HepG2 (cell line): ENCODE measurements around the gene SLC13A3. TPM values are rescaled to one million over a fixed set of nuclear protein-coding genes. Genes with fewer than 3 reads are reported as not detected.

Source experiments
- ATF6 ChIP-seq: sonication (generic); formaldehyde crosslinking; conservative IDR thresholded peaks from 2 replicates; pipeline ENCODE4 v1.4.0; 2020; ENCODE audit warnings: missing genetic modification reagents
- HOXA9 ChIP-seq: sonication (generic); formaldehyde crosslinking; IDR thresholded peaks from 2 replicates; pipeline ENCODE4 v1.8.1; 2022; ENCODE audit warnings: missing genetic modification reagents, mild to moderate bottlenecking, moderate library complexity, borderline replicate concordance
- MEIS2 ChIP-seq: sonication (generic); formaldehyde crosslinking; IDR thresholded peaks from 2 replicates; pipeline ENCODE4 v1.9.0; 2021; ENCODE audit warnings: mild to moderate bottlenecking, missing genetic modification reagents
- PRDM15 ChIP-seq: sonication (generic); formaldehyde crosslinking; IDR thresholded peaks from 2 replicates; pipeline ENCODE4 v1.4.0; 2020; ENCODE audit warnings: missing genetic modification reagents
- SNAPC4 ChIP-seq: sonication (generic); formaldehyde crosslinking; IDR thresholded peaks from 2 replicates; pipeline ENCODE4 v1.4.0; 2020; ENCODE audit warnings: mild to moderate bottlenecking, missing genetic modification reagents
- U2AF1 ChIP-seq: fragments of 200-400 bp; formaldehyde crosslinking; optimal IDR thresholded peaks from 2 replicates; pipeline ENCODE3; 2017; ENCODE audit warnings: mild to moderate bottlenecking, low read depth, low read length
- ZBTB2 ChIP-seq: sonication (generic); formaldehyde crosslinking; IDR thresholded peaks from 2 replicates; pipeline ENCODE4 v1.8.0; 2022; ENCODE audit warnings: low read depth, missing genetic modification reagents
- ZFX ChIP-seq: sonication (generic); formaldehyde crosslinking; IDR thresholded peaks from 2 replicates; pipeline ENCODE4 v1.4.0; 2020; ENCODE audit warnings: mild to moderate bottlenecking, low read depth, missing genetic modification reagents, moderate library complexity
- ZNF136 ChIP-seq: sonication (generic); formaldehyde crosslinking; IDR thresholded peaks from 2 replicates; pipeline ENCODE4 v1.8.1; 2022; ENCODE audit warnings: low read depth, mild to moderate bottlenecking, moderate library complexity, missing genetic modification reagents
- ZNF207 ChIP-seq: fragments of 450-650 bp; IDR thresholded peaks from 2 replicates; pipeline ENCODE4 v1.6.1; 2016; ENCODE audit warnings: antibody characterized with exemption, borderline replicate concordance
- ZNF235 ChIP-seq: sonication (generic); formaldehyde crosslinking; IDR thresholded peaks from 2 replicates; pipeline ENCODE4 v1.8.1; 2023; ENCODE audit warnings: mild to moderate bottlenecking, missing genetic modification reagents, borderline replicate concordance
- ZNF33B ChIP-seq: sonication (generic); formaldehyde crosslinking; IDR thresholded peaks from 2 replicates; pipeline ENCODE4 v1.5.1; 2020; ENCODE audit warnings: mild to moderate bottlenecking, missing genetic modification reagents
- ZSCAN30 ChIP-seq: sonication (generic); formaldehyde crosslinking; IDR thresholded peaks from 2 replicates; pipeline ENCODE4 v1.5.0; 2020; ENCODE audit warnings: mild to moderate bottlenecking, missing genetic modification reagents
- polyA plus RNA-seq, 8 experiments: library from polyadenylated mRNA; depleted of rRNA in 3 of 8; stranded (reverse) in 7 of 8; unstranded in 1 of 8; fragments of >200 nt; fragmentation: Illumina TruSeq in 4 of 8; extraction: Trizol in 4 of 8; gene quantifications; 2 replicates each; pipeline versions ENCODE4 v1.2.1 to v1.2.3, GENCODE V29; 2011 to 2016; ENCODE audit warnings: low read depth in 4 of 8, missing spikeins in 1 of 8, mixed read lengths in 1 of 8; ENCODE audit not compliant: insufficient read depth in 1 of 8
- total RNA-seq, 5 experiments: library from RNA; depleted of rRNA; stranded (reverse); fragments of >200 nt; fragmentation: Illumina TruSeq; extraction: Trizol; gene quantifications; 2 replicates each; pipeline ENCODE4 v1.2.3, GENCODE V29; 2016; ENCODE audit warnings: low read depth in 1 of 5

Gene SLC13A3
- total and polyA plus RNA-seq, 2 of the 13 experiments (the other 11 are each of a cell fraction or from before 2014, with no cell fraction given), result 66.5 to 76.0 TPM

GRCh38 chr20:46670585-46671584 lies 19.6 kb upstream of the SLC13A3 start (continued):
- TF ChIP-seq SNAPC4 (CRISPR knock-in tag) (peak; percentile 74; the same call in 1 of the 2 replicates), ATF6 (no peak; the same call in 1 of the 2 replicates), PRDM15 (CRISPR knock-in tag) (no peak), ZNF33B (CRISPR knock-in tag) (no peak), ZFX (CRISPR knock-in tag) (peak; percentile 23), ZNF136 (CRISPR knock-in tag) (no peak), HOXA9 (CRISPR knock-in tag) (no peak), ZNF235 (CRISPR knock-in tag) (no peak), ZSCAN30 (CRISPR knock-in tag) (no peak), U2AF1 (no peak), ZNF207 (no peak), ZBTB2 (no peak), MEIS2 (CRISPR knock-in tag) (no peak; the same call in 1 of the 2 replicates)
